Transverse colon (tissue), 4 donors: ENCODE results near the gene UACA. TPM values are rescaled to one million over a fixed set of nuclear protein-coding genes. Genes with fewer than 3 reads are reported as not detected.
A peak's percentile ranks its signal among the peaks of the same experiment; 100 is the strongest.
"Not testable (repeated sequence)": the region's sequence is repeated elsewhere in the genome, so short reads cannot be mapped to it uniquely, and the experiment has no call there.

Experiments used
- DNase-seq: peaks from one replicate; pipeline ENCODE4 v3.0.0-alpha.2; 2019
- H3K27ac ChIP-seq, 4 donors: fragments of 200-600 bp; sonication (generic); 2 replicates each; pipeline ENCODE4 v1.5.1; 2016 to 2018; ENCODE audit warnings: inconsistent platforms in 4 of 4
- H3K27me3 ChIP-seq: fragments of 200-600 bp; sonication (generic); 2 replicates; pipeline ENCODE4 v1.5.1; 2017; ENCODE audit warnings: inconsistent platforms
- H3K36me3 ChIP-seq, 4 donors: fragments of 200-600 bp; sonication (generic); 2 replicates each; pipeline ENCODE4 v1.5.1; 2017 to 2019; ENCODE audit warnings: inconsistent platforms in 4 of 4
- H3K4me1 ChIP-seq, 4 donors: fragments of 200-600 bp; sonication (generic); 2 replicates each; pipeline ENCODE4 v1.5.1; 2017 to 2020; ENCODE audit warnings: inconsistent platforms in 4 of 4
- H3K4me3 ChIP-seq, 4 donors: fragments of 200-600 bp; sonication (generic); 1 replicate in 1 of 4; 2 replicates in 3 of 4; pipeline versions ENCODE4 v1.5.1 to v1.6.1; 2017 to 2019; ENCODE audit warnings: inconsistent platforms in 4 of 4
- H3K9me3 ChIP-seq, 2 donors: fragments of 200-600 bp; sonication (generic); 2 replicates each; pipeline ENCODE4 v1.5.1; 2017 to 2019; ENCODE audit warnings: inconsistent platforms in 2 of 2
- CTCF ChIP-seq, 5 experiments: fragments of 200-600 bp in 3 of 5; fragments of 450-650 bp in 2 of 5; sonication (generic) in 3 of 5; IDR thresholded peaks; 1 replicate in 2 of 5; 2 replicates in 3 of 5; pipeline ENCODE4 v1.5.1; 2016 to 2017; ENCODE audit warnings: antibody characterized with exemption in 5 of 5, inconsistent platforms in 3 of 5, mild to moderate bottlenecking in 2 of 5, moderate library complexity in 1 of 5
- EP300 ChIP-seq: sonication (generic); formaldehyde crosslinking; IDR thresholded peaks from one replicate; pipeline ENCODE4 v1.6.1; 2017; ENCODE audit warnings: antibody characterized with exemption, low read depth
- POLR2A ChIP-seq: fragments of 450-650 bp; IDR thresholded peaks from one replicate; pipeline ENCODE4 v1.6.1; 2016; ENCODE audit warnings: antibody characterized with exemption, mild to moderate bottlenecking, moderate library complexity
- POLR2AphosphoS5 ChIP-seq, 3 donors: sonication (generic); formaldehyde crosslinking; IDR thresholded peaks; one replicate each; pipeline ENCODE4 v1.6.1; 2016; ENCODE audit warnings: antibody characterized with exemption in 3 of 3
- WGBS, 2 donors: methylation state at CpG; one replicate each; pipeline ENCODE4 v1.1.5; 2018; ENCODE audit warnings: low coverage in 1 of 2; 5-methylcytosine and 5-hydroxymethylcytosine counted together
- in situ Hi-C, 4 donors: fragments of 200-750 bp; cut with MboI; loops; one replicate each; pipeline versions ENCODE4 v1.15.0 to v1.15.1; 2017; ENCODE audit warnings: low sequenced_read_pairs in 3 of 4, low pct_ligation_motif_present in 1 of 4, low pct_unique_long_range_greater_than_20kb in 1 of 4
- intact Hi-C: fragments of 100-400 bp; cut with DNase I; formaldehyde crosslinking; loops from one replicate; pipeline ENCODE4 v1.15.1; 2023; ENCODE audit warnings: low total_unique reads
- total RNA-seq, 4 donors: library from RNA; depleted of rRNA; stranded (reverse); fragments of >200 nt; gene quantifications; one replicate each; pipeline ENCODE4 v1.1.0, GENCODE V29; 2016

UACA gene
- total RNA-seq, 4 donors from 2014 or later = 19.5 to 90.5 (median 40.8) TPM

- DNase-seq = no peak
- no peak overlapping the region for H3K4me3 ChIP-seq
- H3K36me3 ChIP-seq = no peaks in the 10 kb centered on the region
- H3K9me3 ChIP-seq = no peaks in the 10 kb centered on the region
- H3K27ac ChIP-seq = no peak overlapping the region
- in situ Hi-C loops = no loop called here
- TF ChIP-seq POLR2AphosphoS5 (IDR thresholded peaks at IDR 0.05) (no peak), CTCF (IDR thresholded peaks at IDR 0.05) (no peak), EP300 (no peak), POLR2A (no peak)
- H3K4me1 ChIP-seq = peaks cover 0 to 25% (median 6%) of the 10 kb centered on the region in 4 donors
- intact Hi-C loops = no loop called here
- 67 to 68% methylated on average over 4 of the region's 4 CpGs for WGBS, 2 donors
- H3K27me3 ChIP-seq = no peaks in the 10 kb centered on the region
Observed at GRCh38 chr15:70753101-70753829, 10.1 kb downstream of the UACA start.

DNA sequence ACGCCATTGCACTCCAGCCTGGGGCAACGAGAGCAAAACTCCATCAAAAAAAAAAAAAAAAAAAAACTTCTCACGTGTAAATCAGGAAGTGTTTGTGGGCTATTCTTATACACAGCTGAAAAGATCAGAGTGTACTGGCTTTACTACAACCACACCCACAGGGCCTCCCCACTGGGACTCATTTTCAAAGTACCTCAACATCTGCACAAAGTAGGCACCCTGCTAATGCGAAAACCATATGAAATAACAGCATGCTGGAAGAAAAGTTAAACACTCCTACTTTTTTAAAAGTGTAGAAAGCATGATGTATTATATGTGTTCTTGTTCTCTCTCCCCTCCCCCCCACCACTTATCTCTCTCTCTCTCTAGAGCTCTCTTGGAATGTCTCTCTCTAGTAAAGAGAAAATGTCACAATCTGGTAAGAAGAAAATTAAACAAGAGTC is 11.1 kb downstream of the UACA start:
- WGBS, 2 donors = 37 to 44% methylated on average over 4 of the region's 4 CpGs
- Histone ChIP-seq H3K36me3 (no peaks in the 10 kb centered on the region), H3K4me3 (no peak overlapping the region), H3K27me3 (no peaks in the 10 kb centered on the region), H3K4me1 (peaks cover 0 to 27% (median 6%) of the 10 kb centered on the region in 4 donors), H3K9me3 (no peaks in the 10 kb centered on the region), H3K27ac (peak overlapping the region in 3 of 4 donors; percentile 23 to 63 (median 37))
- no peak for TF ChIP-seq CTCF (IDR thresholded peaks at IDR 0.05)
- TF ChIP-seq EP300 = no peak
- TF ChIP-seq POLR2AphosphoS5 (IDR thresholded peaks at IDR 0.05) = no peak
- no peak for TF ChIP-seq POLR2A
- in situ Hi-C loops (no loop called here), intact Hi-C loops (no loop called here)
- DNase-seq = peak; percentile 34

- Histone ChIP-seq H3K27ac (no peak overlapping the region), H3K36me3 (no peaks in the 10 kb centered on the region), H3K27me3 (no peaks in the 10 kb centered on the region), H3K4me1 (peaks cover 0 to 27% (median 6%) of the 10 kb centered on the region in 4 donors), H3K4me3 (no peak overlapping the region), H3K9me3 (no peaks in the 10 kb centered on the region)
- no peak for DNase-seq
- WGBS, 2 donors = 84 to 85% methylated on average over 5 to 8 of the region's 8 CpGs
- no peak for TF ChIP-seq POLR2AphosphoS5 (IDR thresholded peaks at IDR 0.05)
- TF ChIP-seq CTCF (IDR thresholded peaks at IDR 0.05) = no peak
- TF ChIP-seq EP300 = no peak
- no peak for TF ChIP-seq POLR2A
- intact Hi-C loops (no loop called here), in situ Hi-C loops (no loop called here)
Observed at GRCh38 chr15:70750203-70750869, 13.0 kb downstream of the UACA start.

DNA sequence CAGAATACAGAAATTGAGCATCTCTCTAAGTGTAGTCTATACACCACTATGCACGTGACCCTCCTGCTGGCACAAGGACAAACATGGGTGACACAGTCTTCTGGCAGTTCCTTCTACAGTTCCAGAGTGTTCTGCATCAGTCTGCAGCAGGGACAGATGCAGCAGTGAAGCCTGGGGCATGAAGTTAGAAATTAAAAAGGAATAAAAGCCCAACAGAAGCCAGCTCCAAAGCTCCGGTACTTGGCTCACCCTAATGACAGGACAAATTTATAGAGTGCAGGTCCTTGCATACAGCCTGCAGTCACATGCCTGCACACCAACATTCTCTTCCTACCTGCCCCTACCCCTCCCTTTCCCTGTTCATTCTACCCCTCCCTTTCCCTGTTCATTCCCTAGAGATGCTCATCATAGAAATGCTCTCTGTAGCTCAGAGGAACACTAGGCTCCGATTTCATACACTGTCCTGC is 15.0 kb downstream of the UACA start:
- H3K4me1 ChIP-seq = peaks cover under 1 to 39% (median 10%) of the 10 kb centered on the region in 4 donors
- 52 to 63% methylated on average over 1 to 3 of the region's 3 CpGs for WGBS, 2 donors
- TF ChIP-seq POLR2A = no peak
- no peak for TF ChIP-seq EP300
- no peak for TF ChIP-seq CTCF (IDR thresholded peaks at IDR 0.05)
- no peak for TF ChIP-seq POLR2AphosphoS5 (IDR thresholded peaks at IDR 0.05)
- intact Hi-C loops (no loop called here), in situ Hi-C loops (no loop called here)
- no peak for DNase-seq
- no peaks in the 10 kb centered on the region for H3K36me3 ChIP-seq
- H3K9me3 ChIP-seq = no peaks in the 10 kb centered on the region
- no peak overlapping the region for H3K27ac ChIP-seq
- H3K27me3 ChIP-seq = no peaks in the 10 kb centered on the region
- H3K4me3 ChIP-seq = no peak overlapping the region

DNA sequence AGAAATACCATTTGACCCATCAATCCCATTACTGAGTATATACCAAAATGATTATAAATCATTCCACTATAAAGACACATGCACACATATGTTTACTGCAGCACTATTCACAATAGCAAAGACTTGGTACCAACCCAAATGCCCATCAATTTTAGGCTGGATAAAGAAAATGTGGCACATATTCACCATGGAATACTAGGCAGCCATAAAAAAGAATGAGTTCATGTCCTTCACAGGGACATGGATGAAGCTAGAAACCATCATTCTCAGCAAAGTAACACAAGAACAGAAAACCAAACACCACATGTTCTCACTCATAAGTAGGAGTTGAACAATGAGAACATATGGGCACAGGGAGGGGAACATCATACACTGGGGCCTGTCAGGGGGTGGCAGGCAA is 16.8 kb downstream of the UACA start:
- H3K9me3 ChIP-seq, H3K4me3 ChIP-seq, intact Hi-C loops, H3K36me3 ChIP-seq, H3K27me3 ChIP-seq, in situ Hi-C loops, H3K27ac ChIP-seq, DNase-seq: not testable (repeated sequence)
- peaks cover 12 to 40% (median 20%) of the 10 kb centered on the region in 4 donors for H3K4me1 ChIP-seq
